Measurements from ENCODE around the gene LRRC3.
"Not testable (repeated sequence)": the region's sequence is repeated elsewhere in the genome, so short reads cannot be mapped to it uniquely, and the experiment has no call there.

LRRC3 gene

GRCh38 chr21:44478124-44478800, 23.0 kb downstream of the LRRC3 start:
- no peak for DNase-seq (ENCODE audit: low read depth in 2 of 2)

- DNase-seq (ENCODE audit: low read depth in 2 of 2): no peak
These were observed 23.5 kb downstream of the LRRC3 start for GRCh38 chr21:44478801-44479167.

GRCh38 chr21:44479556-44480199, 24.4 kb downstream of the LRRC3 start:
- not testable (repeated sequence) for DNase-seq (ENCODE audit: low read depth in 2 of 2)

GRCh38 chr21:44480200-44481053, 25.1 kb downstream of the LRRC3 start:
- DNase-seq (ENCODE audit: low read depth in 2 of 2): no peak

GRCh38 chr21:44482581-44483287, 27.4 kb downstream of the LRRC3 start:
- no peak for DNase-seq (ENCODE audit: low read depth in 2 of 2)

- DNase-seq (ENCODE audit: low read depth in 2 of 2): no peak
These were observed 28.3 kb downstream of the LRRC3 start for GRCh38 chr21:44483288-44484237.

GRCh38 chr21:44484498-44485253, 29.4 kb downstream of the LRRC3 start:
- DNase-seq (ENCODE audit: low read depth in 2 of 2): no peak

GRCh38 chr21:44485254-44485793, 30.0 kb downstream of the LRRC3 start:
- no peak for DNase-seq (ENCODE audit: low read depth in 2 of 2)

- no peak for DNase-seq (ENCODE audit: low read depth in 2 of 2)
These were observed 30.5 kb downstream of the LRRC3 start for GRCh38 chr21:44485796-44486195.

- no peak for DNase-seq (ENCODE audit: low read depth in 2 of 2)
These were observed 31.0 kb downstream of the LRRC3 start for GRCh38 chr21:44486302-44486701.

- DNase-seq (ENCODE audit: low read depth in 2 of 2): no peak
These were observed 32.5 kb downstream of the LRRC3 start for GRCh38 chr21:44487831-44488230.

- DNase-seq (ENCODE audit: low read depth in 2 of 2): no peak
These were observed 34.7 kb downstream of the LRRC3 start for GRCh38 chr21:44489962-44490361.

- DNase-seq (ENCODE audit: low read depth in 2 of 2): no peak
These were observed 35.1 kb downstream of the LRRC3 start for GRCh38 chr21:44490405-44490804.

GRCh38 chr21:44490816-44491215, 35.5 kb downstream of the LRRC3 start:
- DNase-seq (ENCODE audit: low read depth in 2 of 2): no peak

GRCh38 chr21:44492567-44493385, 37.5 kb downstream of the LRRC3 start:
- DNase-seq (ENCODE audit: low read depth in 2 of 2): no peak

- DNase-seq (ENCODE audit: low read depth in 2 of 2): no peak
These were observed 39.1 kb downstream of the LRRC3 start for GRCh38 chr21:44494418-44494817.

GRCh38 chr21:44494956-44495355, 39.6 kb downstream of the LRRC3 start:
- DNase-seq (ENCODE audit: low read depth in 2 of 2): no peak

GRCh38 chr21:44495611-44496563, 40.6 kb downstream of the LRRC3 start:
- no peak for DNase-seq (ENCODE audit: low read depth in 2 of 2)
